ENCODE data around the gene WWOX. TPM values are rescaled to one million over a fixed set of nuclear protein-coding genes. Genes with fewer than 3 reads are reported as not detected.

Gene WWOX
- total RNA-seq, 1 donor from 2014 or later, result 16.7 TPM

DNA sequence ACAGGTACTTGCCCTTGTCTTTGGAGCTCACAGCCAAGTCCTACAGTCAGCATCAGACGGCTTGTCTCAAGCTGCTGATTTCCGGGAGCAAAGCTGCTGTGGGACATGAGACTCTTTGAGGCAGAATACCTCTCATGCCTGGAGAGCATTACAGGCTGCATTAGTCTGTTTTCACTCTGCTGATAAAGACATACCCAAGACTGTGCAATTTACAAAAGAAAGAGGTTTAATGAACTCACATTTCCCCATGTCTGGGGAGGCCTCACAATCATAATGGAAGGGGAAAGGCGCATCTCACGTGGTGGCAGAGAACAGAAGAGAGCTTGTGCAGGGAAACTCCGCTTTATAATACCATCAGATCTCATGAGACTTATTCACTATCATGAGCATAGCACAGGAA is 661.2 kb downstream of the WWOX start:
- no peaks in the 10 kb centered on the region for H3K36me3 ChIP-seq (ENCODE audit: control insufficient read depth in 3 of 3, insufficient read depth in 3 of 3, low read length in 3 of 3)
- peaks cover 0 to 7% (median 3%) of the 10 kb centered on the region in 3 donors for H3K4me1 ChIP-seq (ENCODE audit: control insufficient read depth in 3 of 3, insufficient read depth in 3 of 3, low read length in 3 of 3)
- H3K27ac ChIP-seq (ENCODE audit: low read depth, low read length), result no peak overlapping the region
- no peaks in the 10 kb centered on the region for H3K27me3 ChIP-seq (ENCODE audit: control insufficient read depth in 3 of 3, insufficient read depth in 3 of 3, low read length in 3 of 3)
- no peak overlapping the region for H3K9ac ChIP-seq (ENCODE audit: low read depth in 1 of 3, low read length in 3 of 3)
- no peak overlapping the region for H3K4me3 ChIP-seq (ENCODE audit: low read length in 3 of 3)
- peaks cover 0 to 2% (median 0%) of the 10 kb centered on the region in 3 donors for H3K9me3 ChIP-seq (ENCODE audit: control insufficient read depth in 3 of 3, low read length in 3 of 3)

DNA sequence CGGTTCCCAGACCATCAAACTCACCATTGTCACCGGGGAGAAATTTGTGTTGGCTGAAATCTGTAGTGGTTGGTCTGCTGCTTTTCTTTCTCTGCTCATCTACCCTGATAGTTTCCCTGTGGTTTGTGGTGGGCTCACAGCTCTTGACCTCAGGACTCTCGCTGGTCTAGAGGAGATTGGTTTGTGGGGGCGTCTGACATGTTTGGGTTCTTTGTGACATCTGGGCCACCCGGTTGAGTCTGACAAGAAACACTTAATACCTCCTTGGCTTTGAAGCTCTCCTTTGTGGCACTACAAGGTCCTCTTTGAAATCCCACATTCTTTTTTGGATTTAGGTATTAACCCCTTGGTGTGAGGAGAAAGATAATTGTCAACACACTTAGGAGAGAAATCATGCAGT is 662.0 kb downstream of the WWOX start:
- H3K36me3 ChIP-seq (ENCODE audit: control insufficient read depth in 3 of 3, insufficient read depth in 3 of 3, low read length in 3 of 3), result no peaks in the 10 kb centered on the region
- no peak overlapping the region for H3K4me3 ChIP-seq (ENCODE audit: low read length in 3 of 3)
- no peaks in the 10 kb centered on the region for H3K27me3 ChIP-seq (ENCODE audit: control insufficient read depth in 3 of 3, insufficient read depth in 3 of 3, low read length in 3 of 3)
- H3K9me3 ChIP-seq (ENCODE audit: control insufficient read depth in 3 of 3, low read length in 3 of 3), result peaks cover 0 to 1% (median 0%) of the 10 kb centered on the region in 3 donors
- no peak overlapping the region for H3K27ac ChIP-seq (ENCODE audit: low read depth, low read length)
- peaks cover 0 to 7% (median 3%) of the 10 kb centered on the region in 3 donors for H3K4me1 ChIP-seq (ENCODE audit: control insufficient read depth in 3 of 3, insufficient read depth in 3 of 3, low read length in 3 of 3)
- no peak overlapping the region for H3K9ac ChIP-seq (ENCODE audit: low read depth in 1 of 3, low read length in 3 of 3)

GRCh38 chr16:78762222-78762621 is 662.8 kb downstream of the WWOX start:
- H3K4me1 ChIP-seq (ENCODE audit: control insufficient read depth in 3 of 3, insufficient read depth in 3 of 3, low read length in 3 of 3), result peaks cover 0 to 7% (median 3%) of the 10 kb centered on the region in 3 donors
- H3K27ac ChIP-seq (ENCODE audit: low read depth, low read length), result no peak overlapping the region
- no peak overlapping the region for H3K4me3 ChIP-seq (ENCODE audit: low read length in 3 of 3)
- H3K27me3 ChIP-seq (ENCODE audit: control insufficient read depth in 3 of 3, insufficient read depth in 3 of 3, low read length in 3 of 3), result no peaks in the 10 kb centered on the region
- no peaks in the 10 kb centered on the region for H3K9me3 ChIP-seq (ENCODE audit: control insufficient read depth in 3 of 3, low read length in 3 of 3)
- no peak overlapping the region for H3K9ac ChIP-seq (ENCODE audit: low read depth in 1 of 3, low read length in 3 of 3)
- no peaks in the 10 kb centered on the region for H3K36me3 ChIP-seq (ENCODE audit: control insufficient read depth in 3 of 3, insufficient read depth in 3 of 3, low read length in 3 of 3)

- Histone ChIP-seq H3K27ac (ENCODE audit: low read depth, low read length) (no peak overlapping the region), H3K9ac (ENCODE audit: low read depth in 1 of 3, low read length in 3 of 3) (no peak overlapping the region), H3K9me3 (ENCODE audit: control insufficient read depth in 3 of 3, low read length in 3 of 3) (no peaks in the 10 kb centered on the region), H3K27me3 (ENCODE audit: control insufficient read depth in 3 of 3, insufficient read depth in 3 of 3, low read length in 3 of 3) (no peaks in the 10 kb centered on the region), H3K4me1 (ENCODE audit: control insufficient read depth in 3 of 3, insufficient read depth in 3 of 3, low read length in 3 of 3) (peaks cover 3 to 7% (median 5%) of the 10 kb centered on the region in 3 donors), H3K4me3 (ENCODE audit: low read length in 3 of 3) (no peak overlapping the region), H3K36me3 (ENCODE audit: control insufficient read depth in 3 of 3, insufficient read depth in 3 of 3, low read length in 3 of 3) (no peaks in the 10 kb centered on the region)
These were observed 664.5 kb downstream of the WWOX start for GRCh38 chr16:78763821-78764440.

GRCh38 chr16:78764478-78764877 is 665.0 kb downstream of the WWOX start:
- Histone ChIP-seq H3K9ac (ENCODE audit: low read depth in 1 of 3, low read length in 3 of 3) (no peak overlapping the region), H3K27me3 (ENCODE audit: control insufficient read depth in 3 of 3, insufficient read depth in 3 of 3, low read length in 3 of 3) (no peaks in the 10 kb centered on the region), H3K4me3 (ENCODE audit: low read length in 3 of 3) (no peak overlapping the region), H3K27ac (ENCODE audit: low read depth, low read length) (no peak overlapping the region), H3K4me1 (ENCODE audit: control insufficient read depth in 3 of 3, insufficient read depth in 3 of 3, low read length in 3 of 3) (peaks cover 3 to 7% (median 5%) of the 10 kb centered on the region in 3 donors), H3K9me3 (ENCODE audit: control insufficient read depth in 3 of 3, low read length in 3 of 3) (no peaks in the 10 kb centered on the region), H3K36me3 (ENCODE audit: control insufficient read depth in 3 of 3, insufficient read depth in 3 of 3, low read length in 3 of 3) (no peaks in the 10 kb centered on the region)

GRCh38 chr16:78768226-78768625 is 668.8 kb downstream of the WWOX start:
- Histone ChIP-seq H3K36me3 (ENCODE audit: control insufficient read depth in 3 of 3, insufficient read depth in 3 of 3, low read length in 3 of 3) (no peaks in the 10 kb centered on the region), H3K9ac (ENCODE audit: low read depth in 1 of 3, low read length in 3 of 3) (no peak overlapping the region), H3K27ac (ENCODE audit: low read depth, low read length) (no peak overlapping the region), H3K4me3 (ENCODE audit: low read length in 3 of 3) (no peak overlapping the region), H3K27me3 (ENCODE audit: control insufficient read depth in 3 of 3, insufficient read depth in 3 of 3, low read length in 3 of 3) (no peaks in the 10 kb centered on the region), H3K4me1 (ENCODE audit: control insufficient read depth in 3 of 3, insufficient read depth in 3 of 3, low read length in 3 of 3) (peaks cover 10 to 18% (median 12%) of the 10 kb centered on the region in 3 donors), H3K9me3 (ENCODE audit: control insufficient read depth in 3 of 3, low read length in 3 of 3) (no peaks in the 10 kb centered on the region)

GRCh38 chr16:78768718-78769117 is 669.3 kb downstream of the WWOX start:
- Histone ChIP-seq H3K27ac (ENCODE audit: low read depth, low read length) (no peak overlapping the region), H3K4me1 (ENCODE audit: control insufficient read depth in 3 of 3, insufficient read depth in 3 of 3, low read length in 3 of 3) (peaks cover 12 to 17% (median 15%) of the 10 kb centered on the region in 3 donors), H3K4me3 (ENCODE audit: low read length in 3 of 3) (no peak overlapping the region), H3K27me3 (ENCODE audit: control insufficient read depth in 3 of 3, insufficient read depth in 3 of 3, low read length in 3 of 3) (no peaks in the 10 kb centered on the region), H3K36me3 (ENCODE audit: control insufficient read depth in 3 of 3, insufficient read depth in 3 of 3, low read length in 3 of 3) (no peaks in the 10 kb centered on the region), H3K9me3 (ENCODE audit: control insufficient read depth in 3 of 3, low read length in 3 of 3) (no peaks in the 10 kb centered on the region), H3K9ac (ENCODE audit: low read depth in 1 of 3, low read length in 3 of 3) (no peak overlapping the region)

- H3K4me3 ChIP-seq (ENCODE audit: low read length in 3 of 3), result no peak overlapping the region
- H3K27ac ChIP-seq (ENCODE audit: low read depth, low read length), result no peak overlapping the region
- no peaks in the 10 kb centered on the region for H3K36me3 ChIP-seq (ENCODE audit: control insufficient read depth in 3 of 3, insufficient read depth in 3 of 3, low read length in 3 of 3)
- H3K27me3 ChIP-seq (ENCODE audit: control insufficient read depth in 3 of 3, insufficient read depth in 3 of 3, low read length in 3 of 3), result no peaks in the 10 kb centered on the region
- peaks cover 11 to 18% (median 12%) of the 10 kb centered on the region in 3 donors for H3K4me1 ChIP-seq (ENCODE audit: control insufficient read depth in 3 of 3, insufficient read depth in 3 of 3, low read length in 3 of 3)
- H3K9me3 ChIP-seq (ENCODE audit: control insufficient read depth in 3 of 3, low read length in 3 of 3), result no peaks in the 10 kb centered on the region
- H3K9ac ChIP-seq (ENCODE audit: low read depth in 1 of 3, low read length in 3 of 3), result no peak overlapping the region
These were observed 671.1 kb downstream of the WWOX start for GRCh38 chr16:78770353-78771091.

GRCh38 chr16:78773291-78773702 is 673.8 kb downstream of the WWOX start:
- Histone ChIP-seq H3K36me3 (ENCODE audit: control insufficient read depth in 3 of 3, insufficient read depth in 3 of 3, low read length in 3 of 3) (no peaks in the 10 kb centered on the region), H3K4me1 (ENCODE audit: control insufficient read depth in 3 of 3, insufficient read depth in 3 of 3, low read length in 3 of 3) (peaks cover 12 to 16% (median 16%) of the 10 kb centered on the region in 3 donors), H3K9me3 (ENCODE audit: control insufficient read depth in 3 of 3, low read length in 3 of 3) (no peaks in the 10 kb centered on the region), H3K9ac (ENCODE audit: low read depth in 1 of 3, low read length in 3 of 3) (no peak overlapping the region), H3K27ac (ENCODE audit: low read depth, low read length) (peak overlapping the region; percentile 54), H3K4me3 (ENCODE audit: low read length in 3 of 3) (no peak overlapping the region), H3K27me3 (ENCODE audit: control insufficient read depth in 3 of 3, insufficient read depth in 3 of 3, low read length in 3 of 3) (no peaks in the 10 kb centered on the region)

DNA sequence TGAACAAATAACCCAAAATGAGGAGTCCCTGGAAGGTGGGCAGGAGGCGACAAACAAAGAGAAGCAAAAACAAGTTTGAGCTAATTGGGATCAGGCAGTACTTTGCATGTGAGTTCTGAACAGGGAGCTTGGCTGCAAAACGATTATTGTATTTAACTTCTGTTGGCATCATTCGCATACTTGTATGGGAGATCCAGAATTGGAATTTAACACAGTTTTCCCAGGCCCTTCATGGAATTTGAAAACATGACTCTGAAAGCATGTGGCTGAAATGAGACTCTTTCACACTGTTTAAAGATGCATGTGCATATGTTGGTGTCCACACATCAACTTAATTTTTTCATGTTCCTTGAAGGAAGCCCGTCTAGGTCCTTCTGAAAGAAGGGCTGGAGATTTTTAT is 674.3 kb downstream of the WWOX start:
- no peaks in the 10 kb centered on the region for H3K27me3 ChIP-seq (ENCODE audit: control insufficient read depth in 3 of 3, insufficient read depth in 3 of 3, low read length in 3 of 3)
- H3K27ac ChIP-seq (ENCODE audit: low read depth, low read length), result peak overlapping the region; percentile 54
- no peak overlapping the region for H3K4me3 ChIP-seq (ENCODE audit: low read length in 3 of 3)
- peaks cover 16 to 18% (median 16%) of the 10 kb centered on the region in 3 donors for H3K4me1 ChIP-seq (ENCODE audit: control insufficient read depth in 3 of 3, insufficient read depth in 3 of 3, low read length in 3 of 3)
- no peaks in the 10 kb centered on the region for H3K9me3 ChIP-seq (ENCODE audit: control insufficient read depth in 3 of 3, low read length in 3 of 3)
- H3K9ac ChIP-seq (ENCODE audit: low read depth in 1 of 3, low read length in 3 of 3), result no peak overlapping the region
- no peaks in the 10 kb centered on the region for H3K36me3 ChIP-seq (ENCODE audit: control insufficient read depth in 3 of 3, insufficient read depth in 3 of 3, low read length in 3 of 3)
